Measurements from ENCODE around the gene ASTN1.

ASTN1 gene

DNA sequence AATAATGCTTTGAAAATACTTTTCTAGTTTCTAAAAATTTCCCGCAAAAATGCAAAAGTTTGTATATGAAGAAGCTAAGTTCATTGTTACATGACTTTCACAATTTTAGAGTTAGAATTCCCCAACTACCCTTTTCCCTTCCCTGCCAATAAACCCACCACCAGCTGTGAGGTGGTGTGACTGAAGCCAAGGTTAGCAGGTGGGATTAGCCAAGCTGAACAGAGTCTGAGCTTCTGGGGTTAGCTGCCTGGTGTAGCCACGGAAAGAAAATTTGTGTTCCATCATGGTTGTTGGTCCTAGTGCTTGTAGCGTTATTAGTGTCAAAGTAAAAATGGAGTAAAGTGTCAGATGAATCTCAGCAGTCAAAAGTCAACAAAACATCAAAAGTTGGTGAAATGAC, 110.9 kb downstream of the ASTN1 start:
- TF ChIP-seq, protein P1, sequence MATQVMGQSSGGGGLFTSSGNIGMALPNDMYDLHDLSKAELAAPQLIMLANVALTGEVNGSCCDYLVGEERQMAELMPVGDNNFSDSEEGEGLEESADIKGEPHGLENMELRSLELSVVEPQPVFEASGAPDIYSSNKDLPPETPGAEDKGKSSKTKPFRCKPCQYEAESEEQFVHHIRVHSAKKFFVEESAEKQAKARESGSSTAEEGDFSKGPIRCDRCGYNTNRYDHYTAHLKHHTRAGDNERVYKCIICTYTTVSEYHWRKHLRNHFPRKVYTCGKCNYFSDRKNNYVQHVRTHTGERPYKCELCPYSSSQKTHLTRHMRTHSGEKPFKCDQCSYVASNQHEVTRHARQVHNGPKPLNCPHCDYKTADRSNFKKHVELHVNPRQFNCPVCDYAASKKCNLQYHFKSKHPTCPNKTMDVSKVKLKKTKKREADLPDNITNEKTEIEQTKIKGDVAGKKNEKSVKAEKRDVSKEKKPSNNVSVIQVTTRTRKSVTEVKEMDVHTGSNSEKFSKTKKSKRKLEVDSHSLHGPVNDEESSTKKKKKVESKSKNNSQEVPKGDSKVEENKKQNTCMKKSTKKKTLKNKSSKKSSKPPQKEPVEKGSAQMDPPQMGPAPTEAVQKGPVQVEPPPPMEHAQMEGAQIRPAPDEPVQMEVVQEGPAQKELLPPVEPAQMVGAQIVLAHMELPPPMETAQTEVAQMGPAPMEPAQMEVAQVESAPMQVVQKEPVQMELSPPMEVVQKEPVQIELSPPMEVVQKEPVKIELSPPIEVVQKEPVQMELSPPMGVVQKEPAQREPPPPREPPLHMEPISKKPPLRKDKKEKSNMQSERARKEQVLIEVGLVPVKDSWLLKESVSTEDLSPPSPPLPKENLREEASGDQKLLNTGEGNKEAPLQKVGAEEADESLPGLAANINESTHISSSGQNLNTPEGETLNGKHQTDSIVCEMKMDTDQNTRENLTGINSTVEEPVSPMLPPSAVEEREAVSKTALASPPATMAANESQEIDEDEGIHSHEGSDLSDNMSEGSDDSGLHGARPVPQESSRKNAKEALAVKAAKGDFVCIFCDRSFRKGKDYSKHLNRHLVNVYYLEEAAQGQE (IDR thresholded peaks at IDR 0.05; ENCODE audit: insufficient replicate concordance, low read depth), result no peak
- TF ChIP-seq, protein P2, sequence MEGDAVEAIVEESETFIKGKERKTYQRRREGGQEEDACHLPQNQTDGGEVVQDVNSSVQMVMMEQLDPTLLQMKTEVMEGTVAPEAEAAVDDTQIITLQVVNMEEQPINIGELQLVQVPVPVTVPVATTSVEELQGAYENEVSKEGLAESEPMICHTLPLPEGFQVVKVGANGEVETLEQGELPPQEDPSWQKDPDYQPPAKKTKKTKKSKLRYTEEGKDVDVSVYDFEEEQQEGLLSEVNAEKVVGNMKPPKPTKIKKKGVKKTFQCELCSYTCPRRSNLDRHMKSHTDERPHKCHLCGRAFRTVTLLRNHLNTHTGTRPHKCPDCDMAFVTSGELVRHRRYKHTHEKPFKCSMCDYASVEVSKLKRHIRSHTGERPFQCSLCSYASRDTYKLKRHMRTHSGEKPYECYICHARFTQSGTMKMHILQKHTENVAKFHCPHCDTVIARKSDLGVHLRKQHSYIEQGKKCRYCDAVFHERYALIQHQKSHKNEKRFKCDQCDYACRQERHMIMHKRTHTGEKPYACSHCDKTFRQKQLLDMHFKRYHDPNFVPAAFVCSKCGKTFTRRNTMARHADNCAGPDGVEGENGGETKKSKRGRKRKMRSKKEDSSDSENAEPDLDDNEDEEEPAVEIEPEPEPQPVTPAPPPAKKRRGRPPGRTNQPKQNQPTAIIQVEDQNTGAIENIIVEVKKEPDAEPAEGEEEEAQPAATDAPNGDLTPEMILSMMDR (IDR thresholded peaks at IDR 0.05; ENCODE audit: insufficient read depth, low read length), result no peak
- H3K27ac ChIP-seq (replicated peaks), result no peak overlapping the region
- no peak for DNase-seq (ENCODE audit: low read depth in 1 of 2, low spot score in 1 of 2)
- H3K4me3 ChIP-seq (replicated peaks; ENCODE audit: insufficient read depth, low read length), result no peak overlapping the region
- peaks cover 2% of the 10 kb centered on the region for H3K27me3 ChIP-seq (ENCODE audit: insufficient read depth, poor library complexity, severe bottlenecking)

DNA sequence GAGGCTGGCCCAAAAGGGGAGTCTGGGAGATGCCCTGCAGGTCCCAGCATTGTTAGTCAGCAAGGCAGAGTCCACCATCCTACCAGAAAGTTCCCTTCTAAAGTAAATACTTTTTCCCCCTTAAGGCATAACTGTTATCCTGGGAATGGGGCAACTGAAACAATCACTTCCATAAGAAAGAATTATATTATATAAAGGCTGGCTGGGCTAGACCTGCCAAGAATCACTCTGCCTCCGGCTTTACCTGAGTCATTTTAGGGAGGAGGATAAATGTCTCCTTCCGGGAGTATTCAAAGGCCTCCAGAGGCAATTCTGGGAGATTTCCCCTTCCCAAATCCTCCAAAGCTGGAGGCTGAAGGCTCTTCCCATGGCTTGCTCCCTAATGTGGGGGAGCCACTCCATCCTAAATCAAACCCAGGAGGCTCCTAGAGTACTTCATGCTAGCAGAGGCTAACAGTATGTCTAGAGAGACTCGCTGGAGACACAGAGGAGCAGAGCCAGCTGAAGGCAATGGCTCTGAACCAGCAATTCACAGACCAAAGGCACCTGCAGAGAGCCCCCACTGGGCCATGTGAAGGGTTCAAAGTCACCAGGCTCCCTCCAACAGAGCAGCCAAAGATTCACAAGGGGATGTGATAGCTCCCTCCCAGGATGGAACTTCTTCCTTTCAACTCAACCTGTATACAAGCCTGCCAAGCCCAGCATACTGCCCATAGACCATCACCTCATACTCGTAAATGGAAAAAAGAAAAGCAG, 116.0 kb downstream of the ASTN1 start:
- peaks cover 2% of the 10 kb centered on the region for H3K27me3 ChIP-seq (ENCODE audit: insufficient read depth, poor library complexity, severe bottlenecking)
- H3K4me3 ChIP-seq (replicated peaks; ENCODE audit: insufficient read depth, low read length), result no peak overlapping the region
- no peak overlapping the region for H3K27ac ChIP-seq (replicated peaks)
- no peak for TF ChIP-seq POLR2AphosphoS5 (IDR thresholded peaks at IDR 0.05; ENCODE audit: low read depth)
- TF ChIP-seq SPI1 (IDR thresholded peaks at IDR 0.05; ENCODE audit: borderline replicate concordance, low read depth), result no peak
- TF ChIP-seq GABPA (IDR thresholded peaks at IDR 0.05; ENCODE audit: low read depth), result no peak
- TF ChIP-seq, protein P1 (IDR thresholded peaks at IDR 0.05; ENCODE audit: insufficient replicate concordance, low read depth), result no peak
- no peak for DNase-seq (ENCODE audit: low read depth in 1 of 2, low spot score in 1 of 2)

DNA sequence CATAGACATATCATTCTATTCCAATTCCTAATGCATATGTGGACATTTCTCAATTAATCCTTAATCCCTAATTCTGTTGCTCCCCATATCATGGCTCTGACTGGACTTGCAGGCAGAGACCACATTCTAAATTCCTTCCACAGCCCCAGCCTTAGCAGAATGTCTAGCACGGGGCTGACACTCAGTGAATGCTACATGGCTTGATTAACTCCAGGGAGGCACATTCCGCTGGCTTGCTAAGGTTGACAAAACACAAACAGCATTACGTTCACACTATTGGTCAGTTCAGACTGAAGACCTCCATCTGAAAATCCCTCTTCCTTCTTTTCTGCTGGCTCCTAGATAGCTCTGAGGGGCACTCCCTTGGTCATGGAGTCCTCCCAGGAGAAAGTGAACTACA, 119.4 kb downstream of the ASTN1 start:
- H3K27ac ChIP-seq (replicated peaks), result no peak overlapping the region
- H3K4me3 ChIP-seq (replicated peaks; ENCODE audit: insufficient read depth, low read length), result no peak overlapping the region
- DNase-seq (ENCODE audit: low read depth in 1 of 2, low spot score in 1 of 2), result no peak
- no peak for TF ChIP-seq SPI1 (IDR thresholded peaks at IDR 0.05; ENCODE audit: borderline replicate concordance, low read depth)
- TF ChIP-seq, protein P1 (IDR thresholded peaks at IDR 0.05; ENCODE audit: insufficient replicate concordance, low read depth), result no peak
- TF ChIP-seq POLR2AphosphoS5 (IDR thresholded peaks at IDR 0.05; ENCODE audit: low read depth), result no peak
- TF ChIP-seq GABPA (IDR thresholded peaks at IDR 0.05; ENCODE audit: low read depth), result no peak
- TF ChIP-seq, protein P2 (IDR thresholded peaks at IDR 0.05; ENCODE audit: insufficient read depth, low read length), result no peak
- no peaks in the 10 kb centered on the region for H3K27me3 ChIP-seq (ENCODE audit: insufficient read depth, poor library complexity, severe bottlenecking)

Data from HL-60 (cell line).